Sigmoid colon (tissue), 4 donors: ENCODE measurements around the gene PRR15L.

ENCODE experiments used
- CTCF ChIP-seq, 4 experiments: fragments of 450-650 bp in 3 of 4; fragments of 200-600 bp in 1 of 4; IDR thresholded peaks; one replicate each; pipeline ENCODE4 v1.5.1; 2016 to 2019; ENCODE audit warnings: antibody characterized with exemption in 4 of 4, mild to moderate bottlenecking in 3 of 4, moderate library complexity in 2 of 4
- EP300 ChIP-seq, 4 donors: sonication (generic); formaldehyde crosslinking; IDR thresholded peaks; one replicate each; pipeline ENCODE4 v1.6.1; 2017; ENCODE audit warnings: antibody characterized with exemption in 4 of 4
- POLR2A ChIP-seq, 2 donors: fragments of 450-650 bp; IDR thresholded peaks; one replicate each; pipeline ENCODE4 v1.6.1; 2016; ENCODE audit warnings: antibody characterized with exemption in 2 of 2, mild to moderate bottlenecking in 2 of 2, moderate library complexity in 2 of 2

GRCh38 chr17:47968836-47969235, 11.2 kb upstream of the PRR15L start:
- TF ChIP-seq EP300 (IDR thresholded peaks at IDR 0.05) (no peak), CTCF (IDR thresholded peaks at IDR 0.05) (no peak), POLR2A (IDR thresholded peaks at IDR 0.05) (no peak)
